ENCODE results near the gene EGFR.

EGFR gene

GRCh38 chr7:55209366-55209765 is 190.5 kb downstream of the EGFR start:
- TF ChIP-seq REST (IDR thresholded peaks at IDR 0.05; ENCODE audit: insufficient read depth in 1 of 2, low read depth in 2 of 2, low read length in 2 of 2) (no peak), POLR2AphosphoS5 (IDR thresholded peaks at IDR 0.05; ENCODE audit: low read depth, low read length) (no peak), SIN3A (IDR thresholded peaks at IDR 0.05; ENCODE audit: borderline replicate concordance, insufficient read depth, low read length) (no peak), FOXP2 (optimal IDR thresholded peaks at IDR 0.05; ENCODE audit: borderline replicate concordance, extremely low read depth, extremely low read length, insufficient read depth) (no peak), TAF1 (IDR thresholded peaks at IDR 0.05; ENCODE audit: borderline replicate concordance, insufficient read depth, low read length) (no peak)

GRCh38 chr7:55210176-55210575 is 191.4 kb downstream of the EGFR start:
- no peak for TF ChIP-seq TAF1 (IDR thresholded peaks at IDR 0.05; ENCODE audit: borderline replicate concordance, insufficient read depth, low read length)
- TF ChIP-seq SIN3A (IDR thresholded peaks at IDR 0.05; ENCODE audit: borderline replicate concordance, insufficient read depth, low read length) = no peak
- no peak for TF ChIP-seq REST (IDR thresholded peaks at IDR 0.05; ENCODE audit: insufficient read depth in 1 of 2, low read depth in 2 of 2, low read length in 2 of 2)
- TF ChIP-seq POLR2AphosphoS5 (IDR thresholded peaks at IDR 0.05; ENCODE audit: low read depth, low read length) = no peak
- no peak for TF ChIP-seq FOXP2 (optimal IDR thresholded peaks at IDR 0.05; ENCODE audit: borderline replicate concordance, extremely low read depth, extremely low read length, insufficient read depth)

- TF ChIP-seq TAF1 (IDR thresholded peaks at IDR 0.05; ENCODE audit: borderline replicate concordance, insufficient read depth, low read length) = no peak
- no peak for TF ChIP-seq POLR2AphosphoS5 (IDR thresholded peaks at IDR 0.05; ENCODE audit: low read depth, low read length)
- no peak for TF ChIP-seq SIN3A (IDR thresholded peaks at IDR 0.05; ENCODE audit: borderline replicate concordance, insufficient read depth, low read length)
- no peak for TF ChIP-seq FOXP2 (optimal IDR thresholded peaks at IDR 0.05; ENCODE audit: borderline replicate concordance, extremely low read depth, extremely low read length, insufficient read depth)
- TF ChIP-seq REST (IDR thresholded peaks at IDR 0.05; ENCODE audit: insufficient read depth in 1 of 2, low read depth in 2 of 2, low read length in 2 of 2) = no peak
These were observed 191.9 kb downstream of the EGFR start for GRCh38 chr7:55210716-55211115.

- no peak for TF ChIP-seq SIN3A (IDR thresholded peaks at IDR 0.05; ENCODE audit: borderline replicate concordance, insufficient read depth, low read length)
- TF ChIP-seq POLR2AphosphoS5 (IDR thresholded peaks at IDR 0.05; ENCODE audit: low read depth, low read length) = no peak
- no peak for TF ChIP-seq TAF1 (IDR thresholded peaks at IDR 0.05; ENCODE audit: borderline replicate concordance, insufficient read depth, low read length)
- no peak for TF ChIP-seq REST (IDR thresholded peaks at IDR 0.05; ENCODE audit: insufficient read depth in 1 of 2, low read depth in 2 of 2, low read length in 2 of 2)
- no peak for TF ChIP-seq FOXP2 (optimal IDR thresholded peaks at IDR 0.05; ENCODE audit: borderline replicate concordance, extremely low read depth, extremely low read length, insufficient read depth)
These were observed 192.9 kb downstream of the EGFR start for GRCh38 chr7:55211726-55212125.

GRCh38 chr7:55212176-55212575 is 193.4 kb downstream of the EGFR start:
- TF ChIP-seq FOXP2 (optimal IDR thresholded peaks at IDR 0.05; ENCODE audit: borderline replicate concordance, extremely low read depth, extremely low read length, insufficient read depth) = no peak
- no peak for TF ChIP-seq REST (IDR thresholded peaks at IDR 0.05; ENCODE audit: insufficient read depth in 1 of 2, low read depth in 2 of 2, low read length in 2 of 2)
- no peak for TF ChIP-seq TAF1 (IDR thresholded peaks at IDR 0.05; ENCODE audit: borderline replicate concordance, insufficient read depth, low read length)
- TF ChIP-seq SIN3A (IDR thresholded peaks at IDR 0.05; ENCODE audit: borderline replicate concordance, insufficient read depth, low read length) = no peak
- TF ChIP-seq POLR2AphosphoS5 (IDR thresholded peaks at IDR 0.05; ENCODE audit: low read depth, low read length) = no peak

Measured in PFSK-1 (cell line).